H9 (cell line): ENCODE data around the gene ART3. TPM values are rescaled to one million over a fixed set of nuclear protein-coding genes. Genes with fewer than 3 reads are reported as not detected.

ENCODE experiments used
- DNase-seq: peaks from one replicate; pipeline ENCODE4 v3.0.0-alpha.2; 2017
- H2AFZ ChIP-seq: one replicate; pipeline ENCODE4 v1.6.1; 2013; ENCODE audit warnings: mild to moderate bottlenecking, low read length, control low read depth, moderate library complexity
- H2AK5ac ChIP-seq: 2 replicates; pipeline ENCODE4 v1.6.1; 2013; ENCODE audit warnings: low read length, control low read depth, mixed read lengths; ENCODE audit not compliant: insufficient read length
- H2BK120ac ChIP-seq: one replicate; pipeline ENCODE4 v1.6.1; 2013; ENCODE audit warnings: low read depth, mild to moderate bottlenecking, low read length, control low read depth, inconsistent platforms; ENCODE audit not compliant: poor library complexity, severe bottlenecking
- H2BK12ac ChIP-seq: 2 replicates; pipeline ENCODE4 v1.6.1; 2013; ENCODE audit warnings: low read length, control low read depth, mixed read lengths, low read depth; ENCODE audit not compliant: insufficient read length
- H2BK15ac ChIP-seq: 2 replicates; pipeline ENCODE4 v1.6.1; 2013; ENCODE audit warnings: low read depth, low read length, control low read depth
- H2BK20ac ChIP-seq: one replicate; pipeline ENCODE4 v1.6.1; 2013; ENCODE audit warnings: low read depth, mild to moderate bottlenecking, low read length, control low read depth, inconsistent platforms; ENCODE audit not compliant: poor library complexity, severe bottlenecking
- H2BK5ac ChIP-seq: 2 replicates; pipeline ENCODE4 v1.6.1; 2013; ENCODE audit warnings: low read length, control low read depth, mixed read lengths; ENCODE audit not compliant: insufficient read length
- H3K14ac ChIP-seq: 2 replicates; pipeline ENCODE4 v1.6.1; 2013; ENCODE audit warnings: low read length, control low read depth; ENCODE audit not compliant: insufficient read depth
- H3K18ac ChIP-seq: 2 replicates; pipeline ENCODE4 v1.6.1; 2013; ENCODE audit warnings: low read depth, mild to moderate bottlenecking, mixed read lengths, low read length, control low read depth; ENCODE audit not compliant: insufficient read length
- H3K23ac ChIP-seq: 2 replicates; pipeline ENCODE4 v1.6.1; 2013; ENCODE audit warnings: low read length, control low read depth, mixed read lengths, low read depth; ENCODE audit not compliant: insufficient read length
- H3K23me2 ChIP-seq: 2 replicates; pipeline ENCODE4 v1.6.1; 2013; ENCODE audit warnings: low read depth, mild to moderate bottlenecking, mixed read lengths, low read length, control low read depth; ENCODE audit not compliant: insufficient read length, poor library complexity, severe bottlenecking
- H3K27ac ChIP-seq: 2 replicates; pipeline ENCODE4 v1.5.1; 2013; ENCODE audit warnings: low read length, control low read depth, mixed read lengths, low read depth; ENCODE audit not compliant: insufficient read length
- H3K27me3 ChIP-seq: 2 replicates; pipeline ENCODE4 v1.6.1; 2013; ENCODE audit warnings: low read length, control low read depth, inconsistent platforms; ENCODE audit not compliant: insufficient read depth
- H3K4ac ChIP-seq: 2 replicates; pipeline ENCODE4 v1.6.1; 2013; ENCODE audit warnings: low read depth, mild to moderate bottlenecking, control low read depth, inconsistent platforms, low read length, moderate library complexity
- H3K4me1 ChIP-seq: 2 replicates; pipeline ENCODE4 v1.6.1; 2013; ENCODE audit warnings: low read length, control low read depth, inconsistent platforms; ENCODE audit not compliant: insufficient read depth
- H3K4me2 ChIP-seq: 2 replicates; pipeline ENCODE4 v1.6.1; 2013; ENCODE audit warnings: low read length, control low read depth, mixed read lengths; ENCODE audit not compliant: insufficient read length, insufficient read depth
- H3K56ac ChIP-seq: 2 replicates; pipeline ENCODE4 v1.6.1; 2013; ENCODE audit warnings: low read depth, mild to moderate bottlenecking, mixed read lengths, low read length, control low read depth; ENCODE audit not compliant: insufficient read length
- H3K79me1 ChIP-seq: 2 replicates; pipeline ENCODE4 v1.6.1; 2013; ENCODE audit warnings: low read depth, mild to moderate bottlenecking, moderate library complexity, low read length, control low read depth, inconsistent platforms; ENCODE audit not compliant: insufficient read depth, poor library complexity, severe bottlenecking
- H3K79me2 ChIP-seq: 2 replicates; pipeline ENCODE4 v1.6.1; 2013; ENCODE audit warnings: low read length, control low read depth, inconsistent platforms; ENCODE audit not compliant: insufficient read depth
- H3K9ac ChIP-seq: 2 replicates; pipeline ENCODE4 v1.6.1; 2013; ENCODE audit warnings: low read length, control low read depth, mixed read lengths; ENCODE audit not compliant: insufficient read length; ENCODE audit errors: extremely low read depth
- H3K9me3 ChIP-seq: one replicate; pipeline ENCODE4 v1.6.1; 2013; ENCODE audit warnings: low read depth, low read length, inconsistent platforms; ENCODE audit not compliant: control insufficient read depth
- H3T11ph ChIP-seq: one replicate; pipeline ENCODE4 v1.6.1; 2013; ENCODE audit warnings: mild to moderate bottlenecking, low read length, control low read depth, inconsistent platforms
- H4K20me1 ChIP-seq: one replicate; pipeline ENCODE4 v1.6.1; 2013; ENCODE audit not compliant: control insufficient read depth, insufficient read length, insufficient read depth
- H4K5ac ChIP-seq: 2 replicates; pipeline ENCODE4 v1.6.1; 2013; ENCODE audit warnings: low read depth, mild to moderate bottlenecking, mixed read lengths, low read length, control low read depth; ENCODE audit not compliant: insufficient read length
- H4K8ac ChIP-seq: replicated peaks from 2 replicates; pipeline ENCODE4 v1.6.1; 2013; ENCODE audit warnings: low read length, control low read depth, mixed read lengths, low read depth; ENCODE audit not compliant: insufficient read length
- H4K91ac ChIP-seq: 2 replicates; pipeline ENCODE4 v1.6.1; 2013; ENCODE audit warnings: low read depth, mild to moderate bottlenecking, moderate library complexity, mixed read lengths, low read length, control low read depth; ENCODE audit not compliant: insufficient read length
- H3K27ac Mint-ChIP-seq, 3 experiments: 2 replicates in 2 of 3; 3 replicates in 1 of 3; pipeline ENCODE4 v1.8.0; 2020 to 2021; ENCODE audit warnings: mixed read lengths in 3 of 3, mild to moderate bottlenecking in 1 of 3, moderate library complexity in 1 of 3
- H3K27me3 Mint-ChIP-seq: 2 replicates; pipeline ENCODE4 v1.8.0; 2021; ENCODE audit warnings: low read depth, mild to moderate bottlenecking, moderate library complexity, mixed read lengths
- H3K36me3 Mint-ChIP-seq, 3 experiments: 2 replicates in 2 of 3; 3 replicates in 1 of 3; pipeline ENCODE4 v1.8.0; 2020 to 2021; ENCODE audit warnings: low read depth in 3 of 3, mixed read lengths in 3 of 3; ENCODE audit not compliant: insufficient read depth in 1 of 3
- H3K4me1 Mint-ChIP-seq, 2 experiments: 2 replicates each; pipeline ENCODE4 v1.8.0; 2020; ENCODE audit warnings: mixed read lengths in 2 of 2
- H3K4me3 Mint-ChIP-seq, 2 experiments: 2 replicates in 1 of 2; 3 replicates in 1 of 2; pipeline ENCODE4 v1.8.0; 2020 to 2021; ENCODE audit warnings: mild to moderate bottlenecking in 2 of 2, mixed read lengths in 2 of 2, moderate library complexity in 1 of 2
- H3K9me3 Mint-ChIP-seq, 2 experiments: 2 replicates in 1 of 2; 3 replicates in 1 of 2; pipeline ENCODE4 v1.8.0; 2020; ENCODE audit warnings: mild to moderate bottlenecking in 2 of 2, mixed read lengths in 2 of 2, moderate library complexity in 1 of 2
- WGBS: extraction: QIAGEN DNeasy Blood & Tissue Kit; methylation state at CpG from one replicate; pipeline ENCODE4 v1.1.7; 2013; ENCODE audit warnings: missing lambda C conversion rate, low lambda C conversion rate, mixed read lengths; ENCODE audit not compliant: insufficient read length; ENCODE audit errors: extremely low coverage; 5-methylcytosine and 5-hydroxymethylcytosine counted together
- total RNA-seq: library from RNA; stranded (reverse); gene quantifications from 2 replicates; pipeline ENCODE4 v1.2.1, GENCODE V29; 2021
- TF ChIP-seq, protein P1 (sequence below): fragments of 200-600 bp; sonication (generic); conservative IDR thresholded peaks from 3 replicates; pipeline ENCODE4 v1.8.0; 2021; ENCODE audit warnings: antibody characterized with exemption, mild to moderate bottlenecking

The ART3 gene
- total RNA-seq, 1 experiment from 2014 or later, result 0.74 TPM

DNA sequence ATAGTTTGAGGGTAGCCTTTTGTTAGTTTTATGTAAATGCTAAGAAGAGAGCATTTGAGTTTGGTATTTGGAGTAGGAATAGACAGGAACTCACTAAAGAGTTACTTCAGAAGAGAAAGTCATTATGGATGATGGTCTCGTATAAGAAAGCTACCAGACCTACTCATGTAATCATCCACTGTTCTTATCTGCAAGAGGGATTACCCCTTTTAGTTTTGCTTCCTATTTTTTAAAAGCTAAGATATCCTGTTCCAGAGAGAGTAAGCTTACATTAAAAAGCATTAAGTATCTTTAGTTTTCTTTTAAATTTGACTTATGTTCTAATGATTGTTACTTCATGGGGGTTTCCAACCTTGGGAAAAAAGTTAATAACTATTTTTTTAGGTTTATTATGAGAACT lies 12.5 kb upstream of the ART3 start:
- Histone ChIP-seq H2BK20ac (no peak overlapping the region), H3K9me3 (no peaks in the 10 kb centered on the region), H3K79me1 (no peaks in the 10 kb centered on the region), H3T11ph (no peak overlapping the region), H3K4me2 (no peak overlapping the region), H2BK5ac (no peak overlapping the region), H3K14ac (no peak overlapping the region), H3K23ac (no peak overlapping the region), H2AK5ac (no peak overlapping the region), H3K18ac (no peak overlapping the region), H3K56ac (no peak overlapping the region), H3K27ac (no peak overlapping the region), H3K4ac (no peak overlapping the region), H2BK120ac (no peak overlapping the region), H3K23me2 (no peaks in the 10 kb centered on the region), H4K8ac (no peak overlapping the region), H4K20me1 (no peaks in the 10 kb centered on the region), H3K4me1 (no peaks in the 10 kb centered on the region), H2AFZ (no peak overlapping the region), H2BK15ac (no peak overlapping the region), H2BK12ac (no peak overlapping the region), H3K9ac (no peak overlapping the region), H4K91ac (no peak overlapping the region), H3K27me3 (no peaks in the 10 kb centered on the region), H4K5ac (no peak overlapping the region), H3K79me2 (no peaks in the 10 kb centered on the region)
- H3K27me3 Mint-ChIP-seq, result no peaks in the 10 kb centered on the region
- DNase-seq, result no peak
- no peak overlapping the region for H3K4me3 Mint-ChIP-seq
- peaks cover 9 to 13% of the 10 kb centered on the region in 2 experiments for H3K4me1 Mint-ChIP-seq
- no CpG with 5 or more reads among the region's 1 CpG for WGBS
- peaks cover 0 to 1% of the 10 kb centered on the region in 2 experiments; a peak in 2 of 5 replicates for H3K9me3 Mint-ChIP-seq
- TF ChIP-seq, protein P1, sequence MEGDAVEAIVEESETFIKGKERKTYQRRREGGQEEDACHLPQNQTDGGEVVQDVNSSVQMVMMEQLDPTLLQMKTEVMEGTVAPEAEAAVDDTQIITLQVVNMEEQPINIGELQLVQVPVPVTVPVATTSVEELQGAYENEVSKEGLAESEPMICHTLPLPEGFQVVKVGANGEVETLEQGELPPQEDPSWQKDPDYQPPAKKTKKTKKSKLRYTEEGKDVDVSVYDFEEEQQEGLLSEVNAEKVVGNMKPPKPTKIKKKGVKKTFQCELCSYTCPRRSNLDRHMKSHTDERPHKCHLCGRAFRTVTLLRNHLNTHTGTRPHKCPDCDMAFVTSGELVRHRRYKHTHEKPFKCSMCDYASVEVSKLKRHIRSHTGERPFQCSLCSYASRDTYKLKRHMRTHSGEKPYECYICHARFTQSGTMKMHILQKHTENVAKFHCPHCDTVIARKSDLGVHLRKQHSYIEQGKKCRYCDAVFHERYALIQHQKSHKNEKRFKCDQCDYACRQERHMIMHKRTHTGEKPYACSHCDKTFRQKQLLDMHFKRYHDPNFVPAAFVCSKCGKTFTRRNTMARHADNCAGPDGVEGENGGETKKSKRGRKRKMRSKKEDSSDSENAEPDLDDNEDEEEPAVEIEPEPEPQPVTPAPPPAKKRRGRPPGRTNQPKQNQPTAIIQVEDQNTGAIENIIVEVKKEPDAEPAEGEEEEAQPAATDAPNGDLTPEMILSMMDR, result no peak
- no peaks in the 10 kb centered on the region for H3K36me3 Mint-ChIP-seq
- H3K27ac Mint-ChIP-seq, result no peak overlapping the region
